HAP-1 (cell line): ENCODE results near the gene TMEM132A.

ENCODE experiments used
- DNase-seq, 2 experiments: peaks; one replicate each; pipeline ENCODE4 v3.0.0-alpha.2; 2016 to 2020; ENCODE audit warnings: low spot score in 2 of 2
- H3K27me3 ChIP-seq: fragments of 250-450 bp; sonication (Bioruptor Pico); 2 replicates; pipeline ENCODE4 v1.5.1; 2020; ENCODE audit warnings: low read depth, mild to moderate bottlenecking, moderate library complexity
- H3K36me3 ChIP-seq: fragments of 250-450 bp; sonication (Bioruptor Pico); replicated peaks from 2 replicates; pipeline ENCODE4 v1.5.1; 2020; ENCODE audit warnings: mild to moderate bottlenecking
- H3K4me1 ChIP-seq: fragments of 250-450 bp; sonication (Bioruptor Pico); 2 replicates; pipeline ENCODE4 v1.5.1; 2020; ENCODE audit warnings: mild to moderate bottlenecking
- H3K4me3 ChIP-seq: fragments of 250-450 bp; sonication (Bioruptor Pico); 2 replicates; pipeline ENCODE4 v1.5.1; 2020; ENCODE audit warnings: mild to moderate bottlenecking, moderate library complexity
- H3K9me3 ChIP-seq: fragments of 250-450 bp; sonication (Bioruptor Pico); 2 replicates; pipeline ENCODE4 v1.5.1; 2020; ENCODE audit warnings: mild to moderate bottlenecking, moderate library complexity
- in situ Hi-C: fragments of 300-500 bp; cut with MboI; formaldehyde crosslinking; loops from 3 replicates; pipeline ENCODE4 v1.14.3; 2020; ENCODE audit warnings: low sequenced_read_pairs, inconsistent platforms, mixed read lengths

The TMEM132A gene, protein sequence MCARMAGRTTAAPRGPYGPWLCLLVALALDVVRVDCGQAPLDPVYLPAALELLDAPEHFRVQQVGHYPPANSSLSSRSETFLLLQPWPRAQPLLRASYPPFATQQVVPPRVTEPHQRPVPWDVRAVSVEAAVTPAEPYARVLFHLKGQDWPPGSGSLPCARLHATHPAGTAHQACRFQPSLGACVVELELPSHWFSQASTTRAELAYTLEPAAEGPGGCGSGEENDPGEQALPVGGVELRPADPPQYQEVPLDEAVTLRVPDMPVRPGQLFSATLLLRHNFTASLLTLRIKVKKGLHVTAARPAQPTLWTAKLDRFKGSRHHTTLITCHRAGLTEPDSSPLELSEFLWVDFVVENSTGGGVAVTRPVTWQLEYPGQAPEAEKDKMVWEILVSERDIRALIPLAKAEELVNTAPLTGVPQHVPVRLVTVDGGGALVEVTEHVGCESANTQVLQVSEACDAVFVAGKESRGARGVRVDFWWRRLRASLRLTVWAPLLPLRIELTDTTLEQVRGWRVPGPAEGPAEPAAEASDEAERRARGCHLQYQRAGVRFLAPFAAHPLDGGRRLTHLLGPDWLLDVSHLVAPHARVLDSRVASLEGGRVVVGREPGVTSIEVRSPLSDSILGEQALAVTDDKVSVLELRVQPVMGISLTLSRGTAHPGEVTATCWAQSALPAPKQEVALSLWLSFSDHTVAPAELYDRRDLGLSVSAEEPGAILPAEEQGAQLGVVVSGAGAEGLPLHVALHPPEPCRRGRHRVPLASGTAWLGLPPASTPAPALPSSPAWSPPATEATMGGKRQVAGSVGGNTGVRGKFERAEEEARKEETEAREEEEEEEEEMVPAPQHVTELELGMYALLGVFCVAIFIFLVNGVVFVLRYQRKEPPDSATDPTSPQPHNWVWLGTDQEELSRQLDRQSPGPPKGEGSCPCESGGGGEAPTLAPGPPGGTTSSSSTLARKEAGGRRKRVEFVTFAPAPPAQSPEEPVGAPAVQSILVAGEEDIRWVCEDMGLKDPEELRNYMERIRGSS

DNA sequence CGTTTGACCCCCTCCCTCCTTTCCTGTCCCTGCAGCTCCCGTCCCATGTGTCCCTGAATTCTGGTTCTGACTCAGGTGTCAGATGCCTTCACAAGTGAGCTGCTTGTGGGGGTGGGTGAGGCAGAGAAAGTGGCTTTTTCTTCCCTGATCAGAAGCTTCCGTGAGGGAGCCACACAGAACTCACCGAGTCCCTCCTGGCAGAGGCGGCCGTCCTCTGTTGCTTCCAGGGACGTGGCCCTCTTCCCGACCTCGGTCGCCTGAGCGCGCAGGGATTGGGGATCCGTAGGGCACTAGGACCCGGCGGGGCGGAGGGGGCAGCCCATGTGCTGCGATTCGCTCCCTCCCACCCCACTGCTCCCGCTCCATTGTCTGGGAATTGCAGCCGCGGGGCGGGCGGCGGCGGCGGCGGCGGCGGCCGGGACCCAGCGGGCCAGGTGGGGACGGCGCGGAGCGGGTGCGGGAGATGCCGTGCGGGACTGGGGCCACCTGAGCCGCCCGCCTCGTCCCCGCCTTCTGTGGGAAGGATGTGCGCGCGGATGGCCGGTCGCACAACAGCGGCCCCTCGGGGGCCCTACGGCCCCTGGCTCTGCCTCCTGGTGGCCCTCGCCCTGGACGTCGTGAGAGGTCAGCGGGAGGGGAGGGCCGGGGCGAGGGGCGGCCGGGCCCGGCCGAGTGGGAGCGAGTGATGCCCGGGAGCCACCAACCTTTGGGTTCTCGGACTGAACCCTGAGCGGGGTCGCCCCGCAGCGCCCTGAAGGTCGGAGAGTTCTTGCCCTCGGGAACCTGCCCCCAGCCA is at the start of gene TMEM132A:
Gene TMEM132A (plus strand): TSS at position 351 of the 796 bp plus-strand sequence. CDS start 174 bp downstream, at position 525.
- Histone ChIP-seq H3K4me3 (peak within 1 kb of the TSS; percentile 73), H3K27me3 (no peaks in the 10 kb centered on the region), H3K9me3 (no peaks in the 10 kb centered on the region), H3K4me1 (peaks cover 8% of the 10 kb centered on the region), H3K36me3 (peaks cover 34% of the 10 kb centered on the region)
- in situ Hi-C loops = loop anchor here (25.0 kb wide), 1 partner anchor 812 kb away; no protein-coding TSS in a partner anchor
- peak; percentile 82 to 91 for DNase-seq

DNA sequence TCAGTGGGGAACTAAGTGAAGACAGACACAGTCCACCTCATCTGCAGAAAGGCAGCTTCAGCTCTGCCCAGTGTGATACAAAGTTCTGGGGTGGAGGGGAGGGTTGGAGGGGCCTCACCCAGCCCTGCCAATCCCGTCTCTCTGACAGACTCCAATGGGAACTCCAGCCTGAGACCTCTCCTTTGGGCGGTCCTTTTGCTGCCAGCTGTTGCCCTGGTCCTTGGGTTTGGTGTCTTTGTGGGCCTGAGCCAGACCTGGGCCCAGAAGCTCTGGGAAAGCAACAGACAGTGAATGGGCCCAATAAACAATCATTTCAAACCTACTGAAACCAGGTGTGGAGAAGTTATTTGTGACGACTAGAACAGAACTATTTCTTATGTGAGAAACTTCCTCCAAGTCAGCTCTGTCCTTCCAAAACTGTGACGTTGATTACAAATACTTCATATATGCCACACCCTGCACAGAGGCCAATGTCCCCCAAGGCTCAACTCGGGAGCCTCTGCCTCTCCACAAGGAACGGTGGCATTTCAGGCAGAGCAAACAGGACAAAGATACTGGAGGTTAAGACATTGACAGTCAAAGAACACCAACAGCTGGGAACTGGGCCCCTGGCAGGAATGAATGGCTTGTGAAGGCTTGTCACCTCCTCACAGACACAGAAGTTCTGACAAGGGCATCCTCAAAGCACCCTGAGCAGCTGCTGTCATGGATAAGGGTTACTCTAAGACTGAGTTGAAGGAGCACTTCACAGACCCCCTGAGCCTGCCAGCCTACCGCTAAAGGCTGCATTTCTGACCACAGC is 48.7 kb upstream of the TMEM132A start:
- no peak overlapping the region for H3K4me3 ChIP-seq
- no peaks in the 10 kb centered on the region; the same call in 1 of the 2 replicates for H3K36me3 ChIP-seq
- no peaks in the 10 kb centered on the region for H3K27me3 ChIP-seq
- DNase-seq = no peak
- H3K9me3 ChIP-seq = no peaks in the 10 kb centered on the region
- no peaks in the 10 kb centered on the region for H3K4me1 ChIP-seq
- in situ Hi-C loops = no loop called here

- in situ Hi-C loops = no loop called here
- Histone ChIP-seq H3K4me1 (no peaks in the 10 kb centered on the region), H3K36me3 (no peaks in the 10 kb centered on the region; the same call in 1 of the 2 replicates), H3K9me3 (no peaks in the 10 kb centered on the region), H3K27me3 (no peaks in the 10 kb centered on the region), H3K4me3 (no peak overlapping the region)
- no peak for DNase-seq
Observed at GRCh38 chr11:60876168-60876485, 48.1 kb upstream of the TMEM132A start.

DNA sequence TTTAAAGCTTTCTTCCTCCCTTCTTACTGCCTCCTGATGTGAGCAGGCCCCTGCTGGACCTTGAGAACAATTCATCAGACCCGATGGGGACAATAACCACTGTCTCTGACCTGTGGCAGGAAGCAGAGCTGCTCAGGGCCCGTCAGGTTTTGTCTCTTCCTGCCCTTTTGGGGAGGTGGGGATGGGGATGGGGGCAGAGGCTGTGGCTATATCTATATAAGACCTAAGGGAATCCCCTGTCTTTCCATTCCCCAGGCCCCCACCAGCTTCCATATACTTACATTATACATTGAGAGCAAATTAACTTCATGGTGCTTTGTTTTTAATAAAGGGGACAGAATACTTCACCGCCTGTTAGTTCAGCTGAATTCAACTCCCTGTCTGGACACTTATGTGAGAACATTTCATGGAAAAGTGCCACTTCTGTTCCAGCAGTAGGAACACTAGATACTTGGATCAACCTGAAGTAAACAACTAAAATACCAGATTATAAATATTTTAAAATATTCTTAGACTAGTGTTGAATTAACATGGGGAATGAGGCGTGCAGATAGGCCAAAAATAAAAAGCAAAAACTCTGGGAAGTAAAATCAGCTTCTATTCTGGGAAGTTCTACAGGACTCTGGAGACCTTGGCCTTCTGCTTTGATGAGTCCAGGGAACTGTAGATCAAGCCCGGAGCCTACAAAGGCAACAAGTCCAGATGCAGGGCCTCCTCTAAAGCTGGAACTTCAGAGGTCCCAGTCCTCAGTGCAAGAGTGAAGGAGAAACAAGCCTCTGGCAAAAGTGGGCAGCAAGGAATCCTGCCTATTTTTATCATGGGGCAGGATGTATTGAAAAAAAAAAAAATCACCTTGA is 45.8 kb upstream of the TMEM132A start:
- Histone ChIP-seq H3K4me3 (no peak overlapping the region), H3K9me3 (no peaks in the 10 kb centered on the region), H3K27me3 (no peaks in the 10 kb centered on the region), H3K4me1 (no peaks in the 10 kb centered on the region), H3K36me3 (peaks cover 4% of the 10 kb centered on the region; the same call in 1 of the 2 replicates)
- in situ Hi-C loops = no loop called here
- no peak for DNase-seq

DNA sequence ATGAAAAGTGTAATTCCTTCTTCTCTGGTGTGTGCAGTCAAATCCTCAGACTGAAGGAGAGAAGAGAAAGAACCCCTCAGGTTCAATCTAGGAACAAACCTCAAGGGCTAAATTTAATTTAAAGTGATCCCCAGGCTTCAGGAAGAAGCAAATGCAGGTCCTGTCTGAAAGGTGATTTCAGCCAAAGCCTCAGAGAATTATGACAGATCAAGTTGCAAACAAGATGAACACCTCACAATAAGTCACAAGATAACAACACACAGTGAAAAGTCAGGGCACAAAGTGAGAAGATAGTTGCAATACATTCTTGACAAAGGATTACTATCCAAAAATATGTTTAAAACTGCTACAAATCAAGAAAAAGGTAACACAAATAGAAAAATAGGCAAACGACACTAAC is 45.2 kb upstream of the TMEM132A start:
- Histone ChIP-seq H3K4me3 (no peak overlapping the region), H3K27me3 (no peaks in the 10 kb centered on the region), H3K4me1 (no peaks in the 10 kb centered on the region), H3K36me3 (peaks cover 6% of the 10 kb centered on the region; the same call in 1 of the 2 replicates), H3K9me3 (no peaks in the 10 kb centered on the region)
- in situ Hi-C loops = no loop called here
- DNase-seq = no peak

- no peaks in the 10 kb centered on the region for H3K27me3 ChIP-seq
- H3K9me3 ChIP-seq = no peaks in the 10 kb centered on the region
- DNase-seq = no peak
- H3K4me3 ChIP-seq = no peak overlapping the region
- in situ Hi-C loops = no loop called here
- H3K4me1 ChIP-seq = no peaks in the 10 kb centered on the region
- H3K36me3 ChIP-seq = peaks cover 6% of the 10 kb centered on the region; the same call in 1 of the 2 replicates
Observed at GRCh38 chr11:60879971-60880588, 44.2 kb upstream of the TMEM132A start.

GRCh38 chr11:60880643-60881282 is 43.5 kb upstream of the TMEM132A start:
- no peaks in the 10 kb centered on the region for H3K9me3 ChIP-seq
- peaks cover 6% of the 10 kb centered on the region; the same call in 1 of the 2 replicates for H3K36me3 ChIP-seq
- H3K4me3 ChIP-seq = no peak overlapping the region
- H3K27me3 ChIP-seq = no peaks in the 10 kb centered on the region
- in situ Hi-C loops = no loop called here
- H3K4me1 ChIP-seq = no peaks in the 10 kb centered on the region
- DNase-seq = no peak

GRCh38 chr11:60887556-60887955 is 36.7 kb upstream of the TMEM132A start:
- in situ Hi-C loops = no loop called here
- DNase-seq = peak; percentile 20 to 42
- Histone ChIP-seq H3K36me3 (peaks cover 17% of the 10 kb centered on the region), H3K9me3 (no peaks in the 10 kb centered on the region), H3K27me3 (no peaks in the 10 kb centered on the region), H3K4me3 (no peak overlapping the region), H3K4me1 (no peaks in the 10 kb centered on the region)

DNA sequence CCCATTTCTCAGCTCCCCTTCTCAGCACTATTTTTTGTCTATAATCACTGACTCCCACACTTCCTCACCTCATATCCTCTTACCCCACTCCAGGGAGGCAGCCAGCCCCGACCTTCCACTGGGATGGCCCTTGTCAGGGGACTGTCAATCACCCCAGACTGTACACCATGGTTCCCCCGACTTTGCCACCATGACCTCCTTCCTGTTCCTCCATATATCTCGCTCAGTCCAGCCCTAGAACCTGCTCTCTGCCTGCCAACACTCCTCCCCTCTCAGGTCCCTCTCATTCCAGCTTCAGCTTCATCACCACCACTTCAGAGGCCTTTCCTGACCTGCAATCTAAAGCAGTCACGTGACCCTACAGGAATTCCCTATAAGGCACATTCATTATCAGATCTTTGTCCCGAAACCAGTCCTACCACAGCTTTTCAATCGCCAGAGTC is 34.4 kb upstream of the TMEM132A start:
- in situ Hi-C loops = loop anchor here (10.0 kb wide), 1 partner anchor 115 kb away; no protein-coding TSS in a partner anchor
- no peak overlapping the region for H3K4me3 ChIP-seq
- H3K27me3 ChIP-seq = no peaks in the 10 kb centered on the region
- H3K36me3 ChIP-seq = peaks cover 26% of the 10 kb centered on the region
- H3K9me3 ChIP-seq = no peaks in the 10 kb centered on the region
- H3K4me1 ChIP-seq = no peaks in the 10 kb centered on the region
- DNase-seq = no peak

- no peak for DNase-seq
- no peaks in the 10 kb centered on the region for H3K9me3 ChIP-seq
- H3K36me3 ChIP-seq = peaks cover 34% of the 10 kb centered on the region
- in situ Hi-C loops = loop anchor here (10.0 kb wide), 1 partner anchor 116 kb away; no protein-coding TSS in a partner anchor
- no peaks in the 10 kb centered on the region for H3K4me1 ChIP-seq
- no peaks in the 10 kb centered on the region for H3K27me3 ChIP-seq
- H3K4me3 ChIP-seq = no peak overlapping the region
Observed at GRCh38 chr11:60890696-60891095, 33.6 kb upstream of the TMEM132A start.

- no peaks in the 10 kb centered on the region for H3K9me3 ChIP-seq
- no peaks in the 10 kb centered on the region for H3K4me1 ChIP-seq
- H3K36me3 ChIP-seq = peaks cover 40% of the 10 kb centered on the region
- H3K27me3 ChIP-seq = no peaks in the 10 kb centered on the region
- in situ Hi-C loops = loop anchor here (10.0 kb wide), 1 partner anchor 116 kb away; no protein-coding TSS in a partner anchor
- no peak for DNase-seq
- H3K4me3 ChIP-seq = no peak overlapping the region
Observed at GRCh38 chr11:60891103-60891741, 33.0 kb upstream of the TMEM132A start.
